OCI-LY3 (cell line): ENCODE results near the gene GLIPR1L1.
"Not testable (repeated sequence)": the region's sequence is repeated elsewhere in the genome, so short reads cannot be mapped to it uniquely, and the experiment has no call there.

Experiments used
- H2AFZ ChIP-seq: fragments of 200-600, 300-600 bp; shearing (Covaris generic); 2 replicates; pipeline ENCODE4 v1.6.0; 2014; ENCODE audit warnings: antibody characterized with exemption, low read depth, low read length
- H3K27ac ChIP-seq: fragments of 200-600, 300-600 bp; sonication (generic); 2 replicates; pipeline ENCODE4 v1.5.1; 2014; ENCODE audit warnings: mild to moderate bottlenecking, low read length, moderate library complexity, mixed read lengths
- H3K27me3 ChIP-seq: fragments of 200-600, 300-600 bp; sonication (generic); 2 replicates; pipeline ENCODE4 v1.6.1; 2014; ENCODE audit warnings: low read depth, low read length, mixed read lengths
- H3K36me3 ChIP-seq: fragments of 200-600, 300-600 bp; sonication (generic); replicated peaks from 2 replicates; pipeline ENCODE3; 2014; ENCODE audit warnings: low read depth, low read length, mixed read lengths
- H3K4me1 ChIP-seq: fragments of 300-600, 200-600 bp; sonication (generic); 2 replicates; pipeline ENCODE4 v1.6.1; 2014; ENCODE audit warnings: low read length, mixed read lengths
- H3K4me2 ChIP-seq: fragments of 200-600, 300-600 bp; sonication (generic); 2 replicates; pipeline ENCODE4 v1.6.1; 2014; ENCODE audit warnings: low read length, mixed read lengths
- H3K4me3 ChIP-seq: fragments of 300-600, 200-600 bp; sonication (generic); 2 replicates; pipeline ENCODE4 v1.5.1; 2014; ENCODE audit warnings: antibody characterized with exemption, mild to moderate bottlenecking, low read length, moderate library complexity
- H3K79me2 ChIP-seq: fragments of 300-600, 200-600 bp; shearing (Covaris generic); 2 replicates; pipeline ENCODE4 v1.6.1; 2014; ENCODE audit warnings: mild to moderate bottlenecking, low read length, mixed read lengths
- H3K9ac ChIP-seq: fragments of 300-600, 200-600 bp; shearing (Covaris generic); 2 replicates; pipeline ENCODE4 v1.6.0; 2014; ENCODE audit warnings: mild to moderate bottlenecking, low read length, moderate library complexity
- H3K9me3 ChIP-seq: fragments of 200-600, 300-600 bp; shearing (Covaris generic); 2 replicates; pipeline ENCODE4 v1.6.1; 2014; ENCODE audit warnings: low read length, mixed read lengths; ENCODE audit not compliant: insufficient read depth
- H4K20me1 ChIP-seq: fragments of 200-600, 300-600 bp; sonication (generic); 2 replicates; pipeline ENCODE4 v1.6.1; 2016; ENCODE audit warnings: low read length, mixed read lengths; ENCODE audit not compliant: insufficient read depth
- CTCF ChIP-seq: fragments of 200-600, 300-600 bp; sonication (generic); IDR thresholded peaks from 2 replicates; pipeline ENCODE4 v1.5.1; 2014; ENCODE audit warnings: antibody characterized with exemption, low read length, low read depth
- EZH2phosphoT487 ChIP-seq: fragments of 200-600 bp; shearing (Covaris generic); IDR thresholded peaks from 2 replicates; pipeline ENCODE4 v1.6.1; 2018; ENCODE audit warnings: antibody characterized with exemption, mixed run types, low read depth

The GLIPR1L1 gene

DNA sequence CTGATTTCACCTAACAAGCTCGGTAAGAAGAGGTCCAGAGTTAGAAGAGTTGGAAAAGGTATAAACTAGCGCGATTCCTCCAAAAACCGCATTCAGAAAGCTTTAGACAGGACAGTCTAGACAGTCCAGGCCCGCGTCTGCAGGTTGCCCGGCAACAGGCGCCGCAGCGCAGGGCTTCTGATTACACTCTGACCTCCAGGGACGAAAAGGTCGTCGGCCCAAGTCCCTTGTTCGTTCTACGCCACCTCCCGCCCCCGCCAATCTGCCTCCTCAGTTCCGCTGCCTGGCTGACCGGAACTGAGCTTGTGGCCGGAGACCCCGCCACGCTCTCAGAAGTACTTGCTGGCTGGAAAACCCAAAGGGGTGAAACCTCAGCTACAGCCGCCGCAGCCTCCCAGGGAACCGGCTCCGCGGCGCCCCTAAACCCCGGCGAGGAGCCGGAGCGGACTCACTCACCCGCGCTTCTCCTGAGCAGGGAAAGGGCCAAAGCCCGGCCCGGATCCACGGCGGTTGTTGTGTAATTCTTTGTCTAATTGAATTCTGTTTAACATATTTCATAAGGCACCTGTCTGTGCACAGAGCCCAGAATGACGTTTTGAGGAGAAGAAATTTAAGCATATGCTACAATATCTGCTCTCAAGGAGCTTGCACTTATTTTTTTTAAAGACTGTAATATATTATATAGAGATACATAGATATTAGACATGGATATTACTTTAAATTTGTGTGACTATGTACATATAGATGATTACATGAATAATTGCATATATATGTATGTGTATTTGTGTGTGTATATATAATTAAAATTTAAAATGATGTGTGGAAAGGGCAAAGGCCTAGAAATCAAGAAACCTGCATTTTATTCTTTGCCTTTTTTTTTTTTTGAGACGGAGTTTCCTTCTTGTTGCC lies 4.3 kb upstream of the GLIPR1L1 start, which contains the start of gene CAPS2:
TSS of gene CAPS2 (minus strand) at position 407 of the 909 bp plus-strand sequence. CDS start 3,826 bp downstream, outside the sequence.
- Histone ChIP-seq H3K9me3 (no peaks in the 10 kb centered on the region), H4K20me1 (no peaks in the 10 kb centered on the region), H3K27ac (0 out of 2 replicates have a peak within 1 kb of the TSS, but pooled peaks have one; percentile 11), H3K79me2 (no peaks in the 10 kb centered on the region), H3K4me3 (peak within 1 kb of the TSS; percentile 85), H3K27me3 (no peaks in the 10 kb centered on the region), H2AFZ (peak within 1 kb of the TSS; percentile 69), H3K9ac (peak within 1 kb of the TSS; percentile 58), H3K36me3 (no peaks in the 10 kb centered on the region), H3K4me2 (peak within 1 kb of the TSS; percentile 89), H3K4me1 (peaks cover 17% of the 10 kb centered on the region)
- TF ChIP-seq CTCF, result no peak
- TF ChIP-seq EZH2phosphoT487, result no peak

DNA sequence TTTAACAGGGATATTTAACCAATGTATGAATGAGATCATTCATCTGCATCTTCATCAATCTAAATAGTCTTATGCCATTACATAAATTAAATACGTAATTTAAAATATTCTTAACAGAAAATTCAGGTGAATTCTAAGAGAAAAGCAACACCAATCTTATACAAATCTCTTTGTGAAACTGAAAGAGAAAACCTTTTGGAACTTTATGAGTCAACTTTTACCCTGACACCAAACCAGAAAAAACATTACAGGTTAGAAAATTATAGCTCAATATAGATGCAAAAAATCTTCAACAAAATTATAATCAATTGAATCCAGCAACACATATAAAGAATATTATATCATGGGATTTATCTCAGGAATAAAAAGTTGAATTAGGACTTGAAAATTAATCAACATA lies 3.4 kb downstream of the GLIPR1L1 start:
- no peak for TF ChIP-seq EZH2phosphoT487
- Histone ChIP-seq H3K36me3 (no peaks in the 10 kb centered on the region), H3K27me3 (no peaks in the 10 kb centered on the region), H3K9me3 (no peaks in the 10 kb centered on the region), H3K4me2 (peak overlapping the region; percentile 39), H3K9ac (no peak overlapping the region), H3K4me1 (peaks cover 14% of the 10 kb centered on the region), H3K4me3 (no peak overlapping the region), H2AFZ (no peak overlapping the region), H3K79me2 (no peaks in the 10 kb centered on the region), H3K27ac (no peak overlapping the region), H4K20me1 (no peaks in the 10 kb centered on the region)

- H3K27me3 ChIP-seq, result no peaks in the 10 kb centered on the region
- H3K36me3 ChIP-seq, result no peaks in the 10 kb centered on the region
- TF ChIP-seq CTCF (no peak), EZH2phosphoT487 (no peak)
- H3K4me3 ChIP-seq, result no peak overlapping the region
- H3K9me3 ChIP-seq, result no peaks in the 10 kb centered on the region
- no peaks in the 10 kb centered on the region for H4K20me1 ChIP-seq
- no peak overlapping the region for H2AFZ ChIP-seq
- no peaks in the 10 kb centered on the region for H3K79me2 ChIP-seq
- no peak overlapping the region for H3K27ac ChIP-seq
- no peak overlapping the region for H3K4me2 ChIP-seq
- peaks cover 11% of the 10 kb centered on the region for H3K4me1 ChIP-seq
- H3K9ac ChIP-seq, result no peak overlapping the region
Measured at GRCh38 chr12:75341873-75342272, 7.4 kb downstream of the GLIPR1L1 start.

DNA sequence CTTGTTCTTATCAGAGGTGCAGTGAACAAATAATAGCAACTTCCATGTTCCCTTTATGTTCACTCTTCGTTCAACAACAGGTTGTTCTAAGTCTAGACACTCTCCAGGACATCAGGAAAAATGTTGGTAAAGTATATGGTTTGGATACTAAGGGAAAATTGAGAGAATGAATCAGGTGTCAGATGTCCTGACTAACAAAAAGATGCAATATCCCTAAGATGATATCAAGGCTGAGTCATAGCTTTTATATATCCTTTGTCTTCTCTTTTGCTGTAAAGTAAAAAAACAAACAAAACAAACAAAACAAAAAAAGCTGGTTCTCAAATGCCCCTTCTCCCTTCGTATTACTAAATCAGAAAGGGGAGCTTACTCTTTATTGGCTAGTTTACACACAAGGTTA lies 11.1 kb downstream of the GLIPR1L1 start:
- Histone ChIP-seq H3K9ac (no peak overlapping the region), H3K27me3 (no peaks in the 10 kb centered on the region), H3K4me2 (no peak overlapping the region), H3K79me2 (no peaks in the 10 kb centered on the region), H3K4me3 (no peak overlapping the region), H3K9me3 (no peaks in the 10 kb centered on the region), H3K36me3 (no peaks in the 10 kb centered on the region), H4K20me1 (no peaks in the 10 kb centered on the region), H3K27ac (no peak overlapping the region), H2AFZ (no peak overlapping the region), H3K4me1 (no peaks in the 10 kb centered on the region)
- TF ChIP-seq EZH2phosphoT487 (no peak), CTCF (no peak)

- H3K4me2 ChIP-seq, H3K27ac ChIP-seq, H4K20me1 ChIP-seq, H3K79me2 ChIP-seq, H3K9me3 ChIP-seq, H3K36me3 ChIP-seq, H2AFZ ChIP-seq, H3K9ac ChIP-seq, H3K4me3 ChIP-seq, H3K27me3 ChIP-seq, H3K4me1 ChIP-seq: not testable (repeated sequence)
Measured at GRCh38 chr12:75346215-75346614, 11.7 kb downstream of the GLIPR1L1 start.
